Measurements from ENCODE around the gene CSMD2. TPM values are rescaled to one million over a fixed set of nuclear protein-coding genes. Genes with fewer than 3 reads are reported as not detected.

CSMD2 gene
- total and polyA plus RNA-seq, 2 experiments from 2014 or later, result 5.3 to 16.6 TPM

DNA sequence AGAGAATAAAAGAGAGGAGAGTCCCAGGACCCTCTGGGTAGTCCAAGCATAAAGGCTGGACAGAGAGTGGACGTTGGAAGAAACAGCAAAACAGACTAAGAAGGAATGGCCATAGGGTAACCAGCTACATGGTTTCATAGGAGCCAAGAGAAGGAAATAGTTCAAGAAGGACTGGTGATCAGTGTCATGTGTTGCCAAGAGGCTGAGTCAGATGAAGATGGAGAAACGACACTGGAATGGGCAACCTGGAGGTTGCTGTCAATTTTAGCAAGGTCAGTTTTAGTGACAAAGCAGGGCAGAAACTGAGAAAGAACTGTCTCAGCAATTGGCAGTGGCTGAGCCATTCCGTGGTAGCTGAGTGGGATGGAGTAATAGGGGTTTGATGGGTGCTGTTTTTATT is 259.8 kb downstream of the CSMD2 start:
- no peak overlapping the region for H3K4me2 ChIP-seq
- peaks cover 6% of the 10 kb centered on the region; the same call in 2 of the 3 replicates for H3K4me1 Mint-ChIP-seq
- no peaks in the 10 kb centered on the region for H3K9me3 Mint-ChIP-seq
- H3K27me3 ChIP-seq (ENCODE audit: insufficient read depth), result no peaks in the 10 kb centered on the region
- H2AFZ ChIP-seq, result no peak overlapping the region
- H3K36me3 Mint-ChIP-seq (ENCODE audit: low read depth), result peaks cover 12% of the 10 kb centered on the region; the same call in 2 of the 3 replicates
- ATAC-seq (no peak), DNase-seq (ENCODE audit: low spot score) (no peak)
- no peak for TF ChIP-seq EZH2 (IDR thresholded peaks at IDR 0.05; ENCODE audit: low read depth, unreplicated experiment)
- TF ChIP-seq CREB1 (CRISPR knock-in tag; IDR thresholded peaks at IDR 0.05; ENCODE audit: low read depth), result no peak
- no peak for TF ChIP-seq EZH2phosphoT487 (IDR thresholded peaks at IDR 0.05; ENCODE audit: unreplicated experiment)
- TF ChIP-seq, protein P1, sequence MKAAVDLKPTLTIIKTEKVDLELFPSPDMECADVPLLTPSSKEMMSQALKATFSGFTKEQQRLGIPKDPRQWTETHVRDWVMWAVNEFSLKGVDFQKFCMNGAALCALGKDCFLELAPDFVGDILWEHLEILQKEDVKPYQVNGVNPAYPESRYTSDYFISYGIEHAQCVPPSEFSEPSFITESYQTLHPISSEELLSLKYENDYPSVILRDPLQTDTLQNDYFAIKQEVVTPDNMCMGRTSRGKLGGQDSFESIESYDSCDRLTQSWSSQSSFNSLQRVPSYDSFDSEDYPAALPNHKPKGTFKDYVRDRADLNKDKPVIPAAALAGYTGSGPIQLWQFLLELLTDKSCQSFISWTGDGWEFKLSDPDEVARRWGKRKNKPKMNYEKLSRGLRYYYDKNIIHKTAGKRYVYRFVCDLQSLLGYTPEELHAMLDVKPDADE (IDR thresholded peaks at IDR 0.05), result no peak
- no peak for TF ChIP-seq JUNB (IDR thresholded peaks at IDR 0.05; ENCODE audit: unreplicated experiment)
- TF ChIP-seq, protein P2, sequence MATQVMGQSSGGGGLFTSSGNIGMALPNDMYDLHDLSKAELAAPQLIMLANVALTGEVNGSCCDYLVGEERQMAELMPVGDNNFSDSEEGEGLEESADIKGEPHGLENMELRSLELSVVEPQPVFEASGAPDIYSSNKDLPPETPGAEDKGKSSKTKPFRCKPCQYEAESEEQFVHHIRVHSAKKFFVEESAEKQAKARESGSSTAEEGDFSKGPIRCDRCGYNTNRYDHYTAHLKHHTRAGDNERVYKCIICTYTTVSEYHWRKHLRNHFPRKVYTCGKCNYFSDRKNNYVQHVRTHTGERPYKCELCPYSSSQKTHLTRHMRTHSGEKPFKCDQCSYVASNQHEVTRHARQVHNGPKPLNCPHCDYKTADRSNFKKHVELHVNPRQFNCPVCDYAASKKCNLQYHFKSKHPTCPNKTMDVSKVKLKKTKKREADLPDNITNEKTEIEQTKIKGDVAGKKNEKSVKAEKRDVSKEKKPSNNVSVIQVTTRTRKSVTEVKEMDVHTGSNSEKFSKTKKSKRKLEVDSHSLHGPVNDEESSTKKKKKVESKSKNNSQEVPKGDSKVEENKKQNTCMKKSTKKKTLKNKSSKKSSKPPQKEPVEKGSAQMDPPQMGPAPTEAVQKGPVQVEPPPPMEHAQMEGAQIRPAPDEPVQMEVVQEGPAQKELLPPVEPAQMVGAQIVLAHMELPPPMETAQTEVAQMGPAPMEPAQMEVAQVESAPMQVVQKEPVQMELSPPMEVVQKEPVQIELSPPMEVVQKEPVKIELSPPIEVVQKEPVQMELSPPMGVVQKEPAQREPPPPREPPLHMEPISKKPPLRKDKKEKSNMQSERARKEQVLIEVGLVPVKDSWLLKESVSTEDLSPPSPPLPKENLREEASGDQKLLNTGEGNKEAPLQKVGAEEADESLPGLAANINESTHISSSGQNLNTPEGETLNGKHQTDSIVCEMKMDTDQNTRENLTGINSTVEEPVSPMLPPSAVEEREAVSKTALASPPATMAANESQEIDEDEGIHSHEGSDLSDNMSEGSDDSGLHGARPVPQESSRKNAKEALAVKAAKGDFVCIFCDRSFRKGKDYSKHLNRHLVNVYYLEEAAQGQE (IDR thresholded peaks at IDR 0.05; ENCODE audit: unreplicated experiment), result no peak
- TF ChIP-seq, protein P3, sequence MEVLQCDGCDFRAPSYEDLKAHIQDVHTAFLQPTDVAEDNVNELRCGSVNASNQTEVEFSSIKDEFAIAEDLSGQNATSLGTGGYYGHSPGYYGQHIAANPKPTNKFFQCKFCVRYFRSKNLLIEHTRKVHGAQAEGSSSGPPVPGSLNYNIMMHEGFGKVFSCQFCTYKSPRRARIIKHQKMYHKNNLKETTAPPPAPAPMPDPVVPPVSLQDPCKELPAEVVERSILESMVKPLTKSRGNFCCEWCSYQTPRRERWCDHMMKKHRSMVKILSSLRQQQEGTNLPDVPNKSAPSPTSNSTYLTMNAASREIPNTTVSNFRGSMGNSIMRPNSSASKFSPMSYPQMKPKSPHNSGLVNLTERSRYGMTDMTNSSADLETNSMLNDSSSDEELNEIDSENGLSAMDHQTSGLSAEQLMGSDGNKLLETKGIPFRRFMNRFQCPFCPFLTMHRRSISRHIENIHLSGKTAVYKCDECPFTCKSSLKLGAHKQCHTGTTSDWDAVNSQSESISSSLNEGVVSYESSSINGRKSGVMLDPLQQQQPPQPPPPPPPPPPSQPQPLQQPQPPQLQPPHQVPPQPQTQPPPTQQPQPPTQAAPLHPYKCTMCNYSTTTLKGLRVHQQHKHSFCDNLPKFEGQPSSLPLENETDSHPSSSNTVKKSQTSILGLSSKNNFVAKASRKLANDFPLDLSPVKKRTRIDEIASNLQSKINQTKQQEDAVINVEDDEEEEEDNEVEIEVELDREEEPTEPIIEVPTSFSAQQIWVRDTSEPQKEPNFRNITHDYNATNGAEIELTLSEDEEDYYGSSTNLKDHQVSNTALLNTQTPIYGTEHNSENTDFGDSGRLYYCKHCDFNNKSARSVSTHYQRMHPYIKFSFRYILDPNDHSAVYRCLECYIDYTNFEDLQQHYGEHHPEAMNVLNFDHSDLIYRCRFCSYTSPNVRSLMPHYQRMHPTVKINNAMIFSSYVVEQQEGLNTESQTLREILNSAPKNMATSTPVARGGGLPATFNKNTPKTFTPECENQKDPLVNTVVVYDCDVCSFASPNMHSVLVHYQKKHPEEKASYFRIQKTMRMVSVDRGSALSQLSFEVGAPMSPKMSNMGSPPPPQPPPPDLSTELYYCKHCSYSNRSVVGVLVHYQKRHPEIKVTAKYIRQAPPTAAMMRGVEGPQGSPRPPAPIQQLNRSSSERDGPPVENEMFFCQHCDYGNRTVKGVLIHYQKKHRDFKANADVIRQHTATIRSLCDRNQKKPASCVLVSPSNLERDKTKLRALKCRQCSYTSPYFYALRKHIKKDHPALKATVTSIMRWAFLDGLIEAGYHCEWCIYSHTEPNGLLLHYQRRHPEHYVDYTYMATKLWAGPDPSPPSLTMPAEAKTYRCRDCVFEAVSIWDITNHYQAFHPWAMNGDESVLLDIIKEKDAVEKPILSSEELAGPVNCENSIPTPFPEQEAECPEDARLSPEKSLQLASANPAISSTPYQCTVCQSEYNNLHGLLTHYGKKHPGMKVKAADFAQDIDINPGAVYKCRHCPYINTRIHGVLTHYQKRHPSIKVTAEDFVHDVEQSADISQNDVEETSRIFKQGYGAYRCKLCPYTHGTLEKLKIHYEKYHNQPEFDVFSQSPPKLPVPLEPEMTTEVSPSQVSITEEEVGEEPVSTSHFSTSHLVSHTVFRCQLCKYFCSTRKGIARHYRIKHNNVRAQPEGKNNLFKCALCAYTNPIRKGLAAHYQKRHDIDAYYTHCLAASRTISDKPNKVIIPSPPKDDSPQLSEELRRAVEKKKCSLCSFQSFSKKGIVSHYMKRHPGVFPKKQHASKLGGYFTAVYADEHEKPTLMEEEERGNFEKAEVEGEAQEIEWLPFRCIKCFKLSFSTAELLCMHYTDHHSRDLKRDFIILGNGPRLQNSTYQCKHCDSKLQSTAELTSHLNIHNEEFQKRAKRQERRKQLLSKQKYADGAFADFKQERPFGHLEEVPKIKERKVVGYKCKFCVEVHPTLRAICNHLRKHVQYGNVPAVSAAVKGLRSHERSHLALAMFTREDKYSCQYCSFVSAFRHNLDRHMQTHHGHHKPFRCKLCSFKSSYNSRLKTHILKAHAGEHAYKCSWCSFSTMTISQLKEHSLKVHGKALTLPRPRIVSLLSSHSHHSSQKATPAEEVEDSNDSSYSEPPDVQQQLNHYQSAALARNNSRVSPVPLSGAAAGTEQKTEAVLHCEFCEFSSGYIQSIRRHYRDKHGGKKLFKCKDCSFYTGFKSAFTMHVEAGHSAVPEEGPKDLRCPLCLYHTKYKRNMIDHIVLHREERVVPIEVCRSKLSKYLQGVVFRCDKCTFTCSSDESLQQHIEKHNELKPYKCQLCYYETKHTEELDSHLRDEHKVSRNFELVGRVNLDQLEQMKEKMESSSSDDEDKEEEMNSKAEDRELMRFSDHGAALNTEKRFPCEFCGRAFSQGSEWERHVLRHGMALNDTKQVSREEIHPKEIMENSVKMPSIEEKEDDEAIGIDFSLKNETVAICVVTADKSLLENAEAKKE (CRISPR knock-in tag; IDR thresholded peaks at IDR 0.05), result no peak
- TF ChIP-seq POLR2AphosphoS5 (IDR thresholded peaks at IDR 0.05; ENCODE audit: low read depth), result no peak
- no peak for TF ChIP-seq NANOG (IDR thresholded peaks at IDR 0.05; ENCODE audit: borderline replicate concordance)
- no peak for TF ChIP-seq STAT1 (IDR thresholded peaks at IDR 0.05; ENCODE audit: unreplicated experiment)
- no peak for TF ChIP-seq ZNF114 (CRISPR knock-in tag; IDR thresholded peaks at IDR 0.05)
- TF ChIP-seq, protein P4, sequence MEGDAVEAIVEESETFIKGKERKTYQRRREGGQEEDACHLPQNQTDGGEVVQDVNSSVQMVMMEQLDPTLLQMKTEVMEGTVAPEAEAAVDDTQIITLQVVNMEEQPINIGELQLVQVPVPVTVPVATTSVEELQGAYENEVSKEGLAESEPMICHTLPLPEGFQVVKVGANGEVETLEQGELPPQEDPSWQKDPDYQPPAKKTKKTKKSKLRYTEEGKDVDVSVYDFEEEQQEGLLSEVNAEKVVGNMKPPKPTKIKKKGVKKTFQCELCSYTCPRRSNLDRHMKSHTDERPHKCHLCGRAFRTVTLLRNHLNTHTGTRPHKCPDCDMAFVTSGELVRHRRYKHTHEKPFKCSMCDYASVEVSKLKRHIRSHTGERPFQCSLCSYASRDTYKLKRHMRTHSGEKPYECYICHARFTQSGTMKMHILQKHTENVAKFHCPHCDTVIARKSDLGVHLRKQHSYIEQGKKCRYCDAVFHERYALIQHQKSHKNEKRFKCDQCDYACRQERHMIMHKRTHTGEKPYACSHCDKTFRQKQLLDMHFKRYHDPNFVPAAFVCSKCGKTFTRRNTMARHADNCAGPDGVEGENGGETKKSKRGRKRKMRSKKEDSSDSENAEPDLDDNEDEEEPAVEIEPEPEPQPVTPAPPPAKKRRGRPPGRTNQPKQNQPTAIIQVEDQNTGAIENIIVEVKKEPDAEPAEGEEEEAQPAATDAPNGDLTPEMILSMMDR (conservative IDR thresholded peaks at IDR 0.05; ENCODE audit: low read depth in 2 of 2), result no peak
- no peak for TF ChIP-seq ZNF331 (CRISPR knock-in tag; IDR thresholded peaks at IDR 0.05; ENCODE audit: low read depth)
- H3K4me3 ChIP-seq, result no peak overlapping the region
- no peaks in the 10 kb centered on the region for H3K4me1 ChIP-seq (ENCODE audit: insufficient read depth)
- H4K20me1 ChIP-seq (replicated peaks; ENCODE audit: insufficient read depth), result no peaks in the 10 kb centered on the region; the same call in 1 of the 2 replicates
- H3K4me3 Mint-ChIP-seq, result no peak overlapping the region
- no peak overlapping the region for H3K27ac ChIP-seq (ENCODE audit: low read depth)
- H3K27me3 Mint-ChIP-seq (ENCODE audit: insufficient read depth, low read depth, poor library complexity), result peaks cover 10% of the 10 kb centered on the region
- no peak overlapping the region for H3K27ac Mint-ChIP-seq
- H3K79me2 ChIP-seq (replicated peaks; ENCODE audit: insufficient read depth), result no peaks in the 10 kb centered on the region
- H3K9me2 ChIP-seq (ENCODE audit: insufficient read depth), result no peaks in the 10 kb centered on the region
- H3K36me3 ChIP-seq (ENCODE audit: insufficient read depth), result no peaks in the 10 kb centered on the region
- H3F3A ChIP-seq (replicated peaks; ENCODE audit: low read depth), result no peaks in the 10 kb centered on the region
